ENCODE results near the gene KRTAP5-7.

KRTAP5-7 gene

GRCh38 chr11:71525188-71525937 lies 1.7 kb upstream of the KRTAP5-7 start:
- no peak overlapping the region for H3K4me3 ChIP-seq (ENCODE audit: low read length)
- no peaks in the 10 kb centered on the region for H3K36me3 ChIP-seq (replicated peaks; ENCODE audit: low read depth, low read length)
- H2AFZ ChIP-seq (ENCODE audit: low read depth, low read length) = no peak overlapping the region
- no peaks in the 10 kb centered on the region for H3K9me3 ChIP-seq (ENCODE audit: insufficient read depth, low read length)
- no peaks in the 10 kb centered on the region for H3K27me3 ChIP-seq (ENCODE audit: low read depth, low read length)
- no peak for TF ChIP-seq CTCF (IDR thresholded peaks at IDR 0.05; ENCODE audit: low read depth, low read length)
- no peak for TF ChIP-seq EZH2phosphoT487 (IDR thresholded peaks at IDR 0.05; ENCODE audit: low read depth)
- no peak overlapping the region for H3K9ac ChIP-seq (ENCODE audit: low read length)
- no peaks in the 10 kb centered on the region for H3K4me1 ChIP-seq (ENCODE audit: low read length)
- no peaks in the 10 kb centered on the region for H4K20me1 ChIP-seq (ENCODE audit: insufficient read depth, low read length)
- no peak overlapping the region for H3K4me2 ChIP-seq (ENCODE audit: low read length)
- no peaks in the 10 kb centered on the region for H3K79me2 ChIP-seq (ENCODE audit: low read length)
- no peak overlapping the region for H3K27ac ChIP-seq (ENCODE audit: low read length)

- H3K27me3 ChIP-seq (ENCODE audit: low read depth, low read length) = no peaks in the 10 kb centered on the region
- no peak overlapping the region for H3K4me2 ChIP-seq (ENCODE audit: low read length)
- H3K27ac ChIP-seq (ENCODE audit: low read length) = no peak overlapping the region
- no peaks in the 10 kb centered on the region for H4K20me1 ChIP-seq (ENCODE audit: insufficient read depth, low read length)
- H3K79me2 ChIP-seq (ENCODE audit: low read length) = no peaks in the 10 kb centered on the region
- H2AFZ ChIP-seq (ENCODE audit: low read depth, low read length) = no peak overlapping the region
- no peaks in the 10 kb centered on the region for H3K4me1 ChIP-seq (ENCODE audit: low read length)
- H3K36me3 ChIP-seq (replicated peaks; ENCODE audit: low read depth, low read length) = no peaks in the 10 kb centered on the region
- no peak overlapping the region for H3K4me3 ChIP-seq (ENCODE audit: low read length)
- no peaks in the 10 kb centered on the region for H3K9me3 ChIP-seq (ENCODE audit: insufficient read depth, low read length)
- no peak for TF ChIP-seq CTCF (IDR thresholded peaks at IDR 0.05; ENCODE audit: low read depth, low read length)
- no peak for TF ChIP-seq EZH2phosphoT487 (IDR thresholded peaks at IDR 0.05; ENCODE audit: low read depth)
- no peak overlapping the region for H3K9ac ChIP-seq (ENCODE audit: low read length)
These were observed 1.1 kb upstream of the KRTAP5-7 start for GRCh38 chr11:71525938-71526495.

- H3K9ac ChIP-seq (ENCODE audit: low read length) = no peak overlapping the region
- H3K4me3 ChIP-seq (ENCODE audit: low read length) = no peak overlapping the region
- no peak overlapping the region for H2AFZ ChIP-seq (ENCODE audit: low read depth, low read length)
- H3K36me3 ChIP-seq (replicated peaks; ENCODE audit: low read depth, low read length) = no peaks in the 10 kb centered on the region
- H3K27me3 ChIP-seq (ENCODE audit: low read depth, low read length) = no peaks in the 10 kb centered on the region
- H4K20me1 ChIP-seq (ENCODE audit: insufficient read depth, low read length) = no peaks in the 10 kb centered on the region
- H3K4me1 ChIP-seq (ENCODE audit: low read length) = no peaks in the 10 kb centered on the region
- H3K9me3 ChIP-seq (ENCODE audit: insufficient read depth, low read length) = no peaks in the 10 kb centered on the region
- TF ChIP-seq CTCF (IDR thresholded peaks at IDR 0.05; ENCODE audit: low read depth, low read length) (no peak), EZH2phosphoT487 (IDR thresholded peaks at IDR 0.05; ENCODE audit: low read depth) (no peak)
- no peak overlapping the region for H3K4me2 ChIP-seq (ENCODE audit: low read length)
- H3K27ac ChIP-seq (ENCODE audit: low read length) = no peak overlapping the region
- H3K79me2 ChIP-seq (ENCODE audit: low read length) = no peaks in the 10 kb centered on the region
These were observed 626 bp downstream of the KRTAP5-7 start for GRCh38 chr11:71527576-71528210.

- Histone ChIP-seq H3K27ac (ENCODE audit: low read length) (no peak overlapping the region), H3K79me2 (ENCODE audit: low read length) (no peaks in the 10 kb centered on the region), H3K9me3 (ENCODE audit: insufficient read depth, low read length) (no peaks in the 10 kb centered on the region), H3K4me3 (ENCODE audit: low read length) (no peak overlapping the region), H3K36me3 (replicated peaks; ENCODE audit: low read depth, low read length) (no peaks in the 10 kb centered on the region), H3K4me2 (ENCODE audit: low read length) (no peak overlapping the region), H2AFZ (ENCODE audit: low read depth, low read length) (no peak overlapping the region), H3K27me3 (ENCODE audit: low read depth, low read length) (no peaks in the 10 kb centered on the region), H4K20me1 (ENCODE audit: insufficient read depth, low read length) (no peaks in the 10 kb centered on the region), H3K4me1 (ENCODE audit: low read length) (no peaks in the 10 kb centered on the region), H3K9ac (ENCODE audit: low read length) (no peak overlapping the region)
- no peak for TF ChIP-seq CTCF (IDR thresholded peaks at IDR 0.05; ENCODE audit: low read depth, low read length)
- TF ChIP-seq EZH2phosphoT487 (IDR thresholded peaks at IDR 0.05; ENCODE audit: low read depth) = no peak
These were observed 3.5 kb downstream of the KRTAP5-7 start for GRCh38 chr11:71530602-71531001.
